ENCODE measurements around the gene FXYD1. TPM values are rescaled to one million over a fixed set of nuclear protein-coding genes. Genes with fewer than 3 reads are reported as not detected.
A peak's percentile ranks its signal among the peaks of the same experiment; 100 is the strongest.

The FXYD1 gene
- total RNA-seq, 5 donors from 2014 or later (not counting 1 experiment from before 2014, with no cell fraction given): 0.70 to 7.7 (median 4.8) TPM

- H3K36me3 Mint-ChIP-seq: peaks cover 93% of the 10 kb centered on the region
- ATAC-seq (replicated peaks in 1 of 4): no peak
- peak overlapping the region in 2 of 3 donors; percentile 6 to 13 for H3K4me3 Mint-ChIP-seq
- ChIA-PET POLR2A (interaction anchor here in 1 of 2 donors (1.0 kb wide), 1 partner anchor 161 kb away, joined by 3 read pairs; no protein-coding TSS in a partner anchor), CTCF (interaction anchor here in 1 of 2 donors (0.5 to 1.3 kb wide), 5 partner anchors 9 to 544 kb away, joined by 3 to 7 read pairs (median 5); no protein-coding TSS in a partner anchor)
- no peaks in the 10 kb centered on the region for H3K27me3 Mint-ChIP-seq
- no peak for DNase-seq
- peaks cover 43 to 68% (median 54%) of the 10 kb centered on the region in 3 donors for H3K4me1 Mint-ChIP-seq
- H3K36me3 ChIP-seq (ENCODE audit: control insufficient read depth in 2 of 2, extremely low read depth in 1 of 2, insufficient read depth in 1 of 2, low read length in 1 of 2): peaks cover 35 to 96% of the 10 kb centered on the region in 2 donors
- H3K4me1 ChIP-seq (ENCODE audit: control insufficient read depth in 1 of 2, extremely low read depth in 1 of 2, insufficient read depth in 2 of 2, low read length in 2 of 2): peaks cover 10 to 22% of the 10 kb centered on the region in 2 experiments
- H3K27me3 ChIP-seq (replicated peaks in 1 of 2; ENCODE audit: control insufficient read depth in 2 of 2, extremely low read depth in 1 of 2, insufficient read depth in 2 of 2, low read length in 1 of 2): no peaks in the 10 kb centered on the region
- no peak overlapping the region for H3K27ac ChIP-seq (ENCODE audit: low read length)
- H3K27ac Mint-ChIP-seq: peak overlapping the region; percentile 77 to 80
- H3K9me3 Mint-ChIP-seq: peaks cover 4 to 15% (median 9%) of the 10 kb centered on the region in 3 donors
- no peak overlapping the region for H3K4me3 ChIP-seq (ENCODE audit: control insufficient read depth in 1 of 2, extremely low read depth in 1 of 2, low read length in 1 of 2)
- WGBS (ENCODE audit: insufficient coverage): 100% methylated on average over 4 of the region's 6 CpGs
- H3K9me3 ChIP-seq: no peaks in the 10 kb centered on the region
Measured at GRCh38 chr19:35162471-35163326, 24.1 kb downstream of the FXYD1 start.

- Mint-ChIP-seq H3K36me3 (peaks cover 82% of the 10 kb centered on the region), H3K4me1 (peaks cover 41 to 62% (median 48%) of the 10 kb centered on the region in 3 donors), H3K27ac (peak overlapping the region; percentile 63 to 77), H3K27me3 (no peaks in the 10 kb centered on the region), H3K9me3 (peaks cover 4 to 15% (median 9%) of the 10 kb centered on the region in 3 donors), H3K4me3 (no peak overlapping the region)
- CTCF ChIA-PET: interaction anchor here in 1 of 2 donors (0.7 kb wide), 1 partner anchor 39 kb away, joined by 3 read pairs; no protein-coding TSS in a partner anchor
- POLR2A ChIA-PET: no interaction called here
- H3K4me3 ChIP-seq (ENCODE audit: control insufficient read depth in 1 of 2, extremely low read depth in 1 of 2, low read length in 1 of 2): no peak overlapping the region
- H3K4me1 ChIP-seq (ENCODE audit: control insufficient read depth in 1 of 2, extremely low read depth in 1 of 2, insufficient read depth in 2 of 2, low read length in 2 of 2): peaks cover 13 to 25% of the 10 kb centered on the region in 2 experiments
- no peaks in the 10 kb centered on the region for H3K9me3 ChIP-seq
- no peak overlapping the region for H3K27ac ChIP-seq (ENCODE audit: low read length)
- WGBS (ENCODE audit: insufficient coverage): no CpG with 5 or more reads among the region's 2 CpGs
- H3K36me3 ChIP-seq (ENCODE audit: control insufficient read depth in 2 of 2, extremely low read depth in 1 of 2, insufficient read depth in 1 of 2, low read length in 1 of 2): peaks cover 38 to 91% of the 10 kb centered on the region in 2 donors
- no peak for DNase-seq
- ATAC-seq (replicated peaks in 1 of 4): no peak
- H3K27me3 ChIP-seq (replicated peaks in 1 of 2; ENCODE audit: control insufficient read depth in 2 of 2, extremely low read depth in 1 of 2, insufficient read depth in 2 of 2, low read length in 1 of 2): no peaks in the 10 kb centered on the region
Measured at GRCh38 chr19:35164418-35164817, 25.8 kb downstream of the FXYD1 start.

DNA sequence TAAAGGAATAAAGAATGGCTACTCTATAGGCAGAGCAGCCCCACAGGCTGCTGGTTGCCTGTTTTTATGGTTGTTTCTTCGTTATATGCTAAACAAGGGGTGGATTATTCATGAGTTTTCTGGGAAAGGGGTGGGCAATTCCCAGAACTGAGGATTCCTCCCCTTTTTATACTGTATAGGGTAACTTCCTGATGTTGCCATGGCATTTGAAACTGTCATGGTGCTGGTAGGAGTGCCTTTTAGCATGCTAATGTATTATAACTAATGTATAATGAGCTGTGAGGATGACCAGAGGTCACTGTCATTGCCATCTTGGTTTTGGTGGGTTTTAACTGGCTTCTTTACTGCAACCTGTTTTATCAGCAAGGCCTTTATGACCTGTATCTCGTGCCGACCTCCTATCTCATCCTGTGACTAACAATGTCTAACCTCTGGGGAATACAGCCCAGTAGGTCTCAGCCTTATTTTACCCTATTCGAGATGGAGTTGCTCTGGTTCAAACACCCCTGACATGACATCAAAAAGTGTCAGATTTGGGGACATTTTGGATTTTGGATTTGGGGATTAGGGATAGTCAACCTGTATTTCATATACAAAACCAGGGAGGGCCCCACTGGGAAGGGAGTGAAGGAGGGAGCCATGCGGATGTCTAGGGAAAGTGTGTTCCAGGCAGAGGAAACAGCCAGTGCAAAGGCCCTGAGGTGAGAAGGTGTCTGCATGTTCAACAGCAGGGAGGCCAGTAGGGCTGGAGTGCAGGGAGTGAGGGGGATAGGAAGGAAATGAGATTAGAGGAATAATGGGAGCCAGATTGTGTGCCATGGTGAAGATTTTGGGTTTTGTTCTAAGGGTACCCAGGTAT, 26.8 kb downstream of the FXYD1 start:
- no peaks in the 10 kb centered on the region for H3K9me3 ChIP-seq
- ChIA-PET POLR2A (no interaction called here), CTCF (interaction anchor here in 1 of 2 donors (0.6 kb wide), 1 partner anchor 283 kb away, joined by 4 read pairs; no protein-coding TSS in a partner anchor)
- DNase-seq (no peak), ATAC-seq (replicated peaks in 1 of 4) (no peak)
- peaks cover 78% of the 10 kb centered on the region for H3K36me3 Mint-ChIP-seq
- peaks cover 13 to 25% of the 10 kb centered on the region in 2 experiments for H3K4me1 ChIP-seq (ENCODE audit: control insufficient read depth in 1 of 2, extremely low read depth in 1 of 2, insufficient read depth in 2 of 2, low read length in 2 of 2)
- H3K27me3 ChIP-seq (replicated peaks in 1 of 2; ENCODE audit: control insufficient read depth in 2 of 2, extremely low read depth in 1 of 2, insufficient read depth in 2 of 2, low read length in 1 of 2): no peaks in the 10 kb centered on the region
- H3K4me3 Mint-ChIP-seq: peak overlapping the region in 1 of 3 donors; percentile 10
- peaks cover 42 to 61% (median 51%) of the 10 kb centered on the region in 3 donors for H3K4me1 Mint-ChIP-seq
- no peak overlapping the region for H3K4me3 ChIP-seq (ENCODE audit: control insufficient read depth in 1 of 2, extremely low read depth in 1 of 2, low read length in 1 of 2)
- no peaks in the 10 kb centered on the region for H3K27me3 Mint-ChIP-seq
- WGBS (ENCODE audit: insufficient coverage): 86% methylated on average over 4 of the region's 5 CpGs
- peaks cover 4 to 15% (median 9%) of the 10 kb centered on the region in 3 donors for H3K9me3 Mint-ChIP-seq
- H3K36me3 ChIP-seq (ENCODE audit: control insufficient read depth in 2 of 2, extremely low read depth in 1 of 2, insufficient read depth in 1 of 2, low read length in 1 of 2): peaks cover 39 to 86% of the 10 kb centered on the region in 2 donors
- peak overlapping the region; percentile 61 for H3K27ac ChIP-seq (ENCODE audit: low read length)
- peak overlapping the region; percentile 74 to 97 for H3K27ac Mint-ChIP-seq

DNA sequence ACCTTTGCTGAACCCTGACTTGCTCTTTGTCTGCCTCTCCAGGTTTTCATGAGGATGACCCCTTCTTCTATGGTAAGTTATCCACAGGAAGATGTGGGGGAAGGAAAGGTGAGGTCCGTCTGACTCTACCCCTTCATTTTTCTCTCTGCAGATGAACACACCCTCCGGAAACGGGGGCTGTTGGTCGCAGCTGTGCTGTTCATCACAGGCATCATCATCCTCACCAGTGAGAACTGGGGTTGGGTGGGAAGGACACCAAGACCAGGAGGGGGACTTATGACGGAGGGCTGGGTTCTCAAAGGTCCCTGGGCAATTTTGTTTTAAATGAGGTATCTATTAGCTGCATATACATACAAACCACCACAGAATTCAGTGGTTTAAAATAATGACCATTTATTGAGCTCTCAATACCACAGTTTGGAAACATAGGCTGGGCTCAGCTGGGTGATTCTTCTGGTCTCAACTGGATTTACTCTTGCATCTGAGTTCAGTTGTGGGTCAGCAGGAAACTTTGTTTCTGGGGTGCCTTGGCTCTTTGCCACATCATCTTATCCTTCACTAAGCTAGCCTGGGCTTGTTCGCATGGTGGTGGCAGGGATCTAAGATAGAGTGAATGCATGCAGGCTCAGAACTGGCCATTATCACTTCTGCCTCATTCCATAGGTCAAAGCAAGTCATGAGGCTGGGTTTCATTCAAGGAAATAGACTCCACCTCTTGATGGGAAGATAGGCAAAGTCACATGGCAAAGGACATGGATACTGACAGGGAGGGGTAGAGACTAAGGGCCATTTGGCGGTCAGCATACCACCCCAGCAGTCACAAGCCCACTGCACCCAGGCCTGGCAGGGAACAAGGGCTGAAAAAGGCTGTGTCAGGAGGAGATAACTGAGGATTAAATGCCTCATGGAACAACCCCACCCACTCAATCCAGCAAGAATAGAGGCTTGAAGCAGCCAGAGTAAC, 27.8 kb downstream of the FXYD1 start:
- peaks cover 44 to 55% (median 50%) of the 10 kb centered on the region in 3 donors for H3K4me1 Mint-ChIP-seq
- DNase-seq: no peak
- Histone ChIP-seq H3K9me3 (no peaks in the 10 kb centered on the region), H3K4me1 (ENCODE audit: control insufficient read depth in 1 of 2, extremely low read depth in 1 of 2, insufficient read depth in 2 of 2, low read length in 2 of 2) (peaks cover 13 to 25% of the 10 kb centered on the region in 2 experiments), H3K27me3 (replicated peaks in 1 of 2; ENCODE audit: control insufficient read depth in 2 of 2, extremely low read depth in 1 of 2, insufficient read depth in 2 of 2, low read length in 1 of 2) (no peaks in the 10 kb centered on the region), H3K36me3 (ENCODE audit: control insufficient read depth in 2 of 2, extremely low read depth in 1 of 2, insufficient read depth in 1 of 2, low read length in 1 of 2) (peaks cover 39 to 77% of the 10 kb centered on the region in 2 donors), H3K27ac (ENCODE audit: low read length) (peak overlapping the region; percentile 61), H3K4me3 (ENCODE audit: control insufficient read depth in 1 of 2, extremely low read depth in 1 of 2, low read length in 1 of 2) (peak overlapping the region in 1 of 2 donors; percentile 40)
- POLR2A ChIA-PET: interaction anchor here (0.8 to 1.1 kb wide), 2 partner anchors 12 to 25 kb away, joined by 3 to 7 read pairs; partner anchors contain the start of gene FXYD5 (in 1 of the 2)
- peaks cover 69% of the 10 kb centered on the region for H3K36me3 Mint-ChIP-seq
- peak overlapping the region in 2 of 3 donors; percentile 6 to 60 for H3K4me3 Mint-ChIP-seq
- CTCF ChIA-PET: interaction anchor here (0.6 to 1.0 kb wide), 3 partner anchors 25 to 282 kb away, joined by 4 to 5 read pairs (median 4); no protein-coding TSS in a partner anchor
- no peaks in the 10 kb centered on the region for H3K27me3 Mint-ChIP-seq
- peaks cover 4 to 15% (median 9%) of the 10 kb centered on the region in 3 donors for H3K9me3 Mint-ChIP-seq
- WGBS (ENCODE audit: insufficient coverage): no CpG with 5 or more reads among the region's 7 CpGs
- H3K27ac Mint-ChIP-seq: peak overlapping the region; percentile 93 to 97
- ATAC-seq (replicated peaks in 1 of 4): no peak

- Mint-ChIP-seq H3K9me3 (peaks cover 0 to 15% (median 6%) of the 10 kb centered on the region in 3 donors), H3K4me1 (peaks cover 47 to 56% (median 52%) of the 10 kb centered on the region in 3 donors), H3K27ac (peak overlapping the region; percentile 93 to 97), H3K27me3 (no peaks in the 10 kb centered on the region), H3K36me3 (peaks cover 58% of the 10 kb centered on the region), H3K4me3 (peak overlapping the region; percentile 13 to 60 (median 34))
- CTCF ChIA-PET: interaction anchor here in 1 of 2 donors (0.6 to 0.9 kb wide), 2 partner anchors 14 to 136 kb away, joined by 3 to 5 read pairs; partner anchors contain the start of gene FXYD5
- H3K27ac ChIP-seq (ENCODE audit: low read length): peak overlapping the region; percentile 61
- WGBS (ENCODE audit: insufficient coverage): 65% methylated on average over 2 of the region's 5 CpGs
- H3K9me3 ChIP-seq: no peaks in the 10 kb centered on the region
- no peaks in the 10 kb centered on the region for H3K27me3 ChIP-seq (replicated peaks in 1 of 2; ENCODE audit: control insufficient read depth in 2 of 2, extremely low read depth in 1 of 2, insufficient read depth in 2 of 2, low read length in 1 of 2)
- ATAC-seq (replicated peaks in 1 of 4) (peak; percentile 17 to 56 (median 43)), DNase-seq (peak in 6 of 35 experiments; percentile 15 to 29 (median 24))
- H3K4me1 ChIP-seq (ENCODE audit: control insufficient read depth in 1 of 2, extremely low read depth in 1 of 2, insufficient read depth in 2 of 2, low read length in 2 of 2): peaks cover 13 to 35% of the 10 kb centered on the region in 2 experiments
- no peak overlapping the region for H3K4me3 ChIP-seq (ENCODE audit: control insufficient read depth in 1 of 2, extremely low read depth in 1 of 2, low read length in 1 of 2)
- POLR2A ChIA-PET: interaction anchor here (0.6 to 1.1 kb wide), 3 partner anchors 13 to 26 kb away, joined by 3 to 7 read pairs (median 7); partner anchors contain the start of gene FXYD5 (in 1 of the 2)
- H3K36me3 ChIP-seq (ENCODE audit: control insufficient read depth in 2 of 2, extremely low read depth in 1 of 2, insufficient read depth in 1 of 2, low read length in 1 of 2): peaks cover 39 to 66% of the 10 kb centered on the region in 2 donors
Measured at GRCh38 chr19:35167251-35168119, 28.9 kb downstream of the FXYD1 start.

Measured in T-cell (primary cell).